K562 (cell line): ENCODE data around the gene SLC12A9.

Experiments used
- CTCF ChIP-seq, 3 experiments: IDR thresholded peaks in 2 of 3; conservative IDR thresholded peaks in 1 of 3; 2 replicates each; pipeline ENCODE4 v1.5.1; 2011 to 2012; ENCODE audit warnings: low read length in 3 of 3, mild to moderate bottlenecking in 3 of 3, control low read depth in 2 of 3, improper control_type of control experiment in 1 of 3, inconsistent platforms in 1 of 3, low read depth in 1 of 3, mixed read lengths in 1 of 3, moderate library complexity in 1 of 3; ENCODE audit not compliant: insufficient read depth in 2 of 3
- EHMT2 ChIP-seq: fragments of 450-650 bp; IDR thresholded peaks from 2 replicates; pipeline ENCODE4 v1.6.1; 2018; ENCODE audit warnings: antibody characterized with exemption
- EZH2 ChIP-seq: IDR thresholded peaks from 2 replicates; pipeline ENCODE4 v1.6.1; 2012; ENCODE audit warnings: low read depth, mild to moderate bottlenecking, inconsistent platforms, low read length, borderline replicate concordance
- GABPB2 ChIP-seq: fragments of 250-450 bp; sonication (Bioruptor Pico); conservative IDR thresholded peaks from 2 replicates; pipeline ENCODE4 v1.5.1; 2021; ENCODE audit warnings: mild to moderate bottlenecking
- MTA2 ChIP-seq: fragments of 450-650 bp; IDR thresholded peaks from 2 replicates; pipeline ENCODE4 v1.6.1; 2016; ENCODE audit warnings: low read depth
- NELFE ChIP-seq: IDR thresholded peaks from 2 replicates; pipeline ENCODE4 v1.6.1; 2011; ENCODE audit warnings: mild to moderate bottlenecking; ENCODE audit not compliant: insufficient read depth, insufficient read length
- PBX2 ChIP-seq, 2 experiments: IDR thresholded peaks in 1 of 2; conservative IDR thresholded peaks in 1 of 2; 2 replicates each; pipeline ENCODE4 v1.6.1; 2016; ENCODE audit warnings: low read depth in 2 of 2, mild to moderate bottlenecking in 1 of 2, missing compliant biosample characterization in 1 of 2, missing genetic modification characterization in 1 of 2, moderate library complexity in 1 of 2
- POLR2H ChIP-seq: IDR thresholded peaks from 2 replicates; pipeline ENCODE4 v1.6.1; 2016; ENCODE audit warnings: missing genetic modification characterization, low read depth, mild to moderate bottlenecking, control low read depth, missing compliant biosample characterization, moderate library complexity
- PTRF ChIP-seq: fragments of 450-650 bp; IDR thresholded peaks from 2 replicates; pipeline ENCODE4 v1.6.1; 2016; ENCODE audit warnings: mild to moderate bottlenecking, missing genetic modification characterization, missing compliant biosample characterization
- REST ChIP-seq, 2 experiments: fragments of 450-650 bp; formaldehyde crosslinking in 1 of 2; IDR thresholded peaks; 2 replicates each; pipeline versions ENCODE4 v1.4.0 to v1.6.1; 2014 to 2020; ENCODE audit warnings: mild to moderate bottlenecking in 2 of 2, borderline replicate concordance in 1 of 2, low read depth in 1 of 2
- SAFB2 ChIP-seq: fragments of 200-400 bp; formaldehyde crosslinking; IDR thresholded peaks from 2 replicates; pipeline ENCODE4 v1.6.1; 2018; ENCODE audit warnings: borderline replicate concordance, low read length, low read depth, moderate library complexity; ENCODE audit not compliant: severe bottlenecking
- USF1 ChIP-seq: sonication (generic); formaldehyde crosslinking; IDR thresholded peaks from 2 replicates; pipeline ENCODE4 v1.9.0; 2022; ENCODE audit warnings: mild to moderate bottlenecking, missing genetic modification reagents
- ZBTB1 ChIP-seq: sonication (generic); formaldehyde crosslinking; IDR thresholded peaks from 2 replicates; pipeline ENCODE4 v1.8.1; 2023; ENCODE audit warnings: missing genetic modification reagents, low read depth, mild to moderate bottlenecking, borderline replicate concordance
- ZNF146 ChIP-seq: IDR thresholded peaks from one replicate; pipeline ENCODE4 v1.6.1; 2018; ENCODE audit warnings: missing compliant biosample characterization; ENCODE audit not compliant: unreplicated experiment

- TF ChIP-seq EHMT2 (no peak), REST (IDR thresholded peaks at IDR 0.05; ENCODE audit: borderline replicate concordance) (no peak), REST (CRISPR knock-in tag; IDR thresholded peaks at IDR 0.05; ENCODE audit: low read depth) (no peak), PTRF (tag) (no peak), USF1 (no peak), GABPB2 (CRISPR knock-in tag) (no peak), CTCF (IDR thresholded peaks at IDR 0.05 in 2 of 3, conservative IDR thresholded peaks at IDR 0.05 in 1 of 3; ENCODE audit: insufficient read depth in 2 of 3, low read depth in 1 of 3, low read length in 3 of 3) (no peak), PBX2 (CRISPR knock-in tag; IDR thresholded peaks at IDR 0.05; ENCODE audit: low read depth) (no peak), PBX2 (tag; conservative IDR thresholded peaks at IDR 0.05; ENCODE audit: low read depth) (no peak), SAFB2 (no peak), NELFE (no peak), EZH2 (no peak), POLR2H (tag) (no peak), ZBTB1 (CRISPR knock-in tag) (no peak), MTA2 (no peak), ZNF146 (CRISPR knock-in tag) (no peak)
Observed at GRCh38 chr7:100892364-100893317, 40.1 kb downstream of the SLC12A9 start.
